Uterus (tissue), 2 donors: Measurements from ENCODE around the gene OSBPL8.

Experiments used
- POLR2A ChIP-seq, 2 donors: fragments of 450-650 bp; IDR thresholded peaks; one replicate each; pipeline ENCODE4 v1.6.1; 2016; ENCODE audit warnings: antibody characterized with exemption in 2 of 2, mild to moderate bottlenecking in 1 of 2, moderate library complexity in 1 of 2
- TF ChIP-seq, protein P1 (sequence below), 4 experiments: fragments of 200-600 bp in 2 of 4; fragments of 450-650 bp in 2 of 4; sonication (generic) in 2 of 4; IDR thresholded peaks; one replicate each; pipeline ENCODE4 v1.5.1; 2016 to 2019; ENCODE audit warnings: antibody characterized with exemption in 4 of 4, mild to moderate bottlenecking in 2 of 4, moderate library complexity in 1 of 4

GRCh38 chr12:76551482-76551888 is 8.1 kb downstream of the OSBPL8 start:
- TF ChIP-seq, protein P1, sequence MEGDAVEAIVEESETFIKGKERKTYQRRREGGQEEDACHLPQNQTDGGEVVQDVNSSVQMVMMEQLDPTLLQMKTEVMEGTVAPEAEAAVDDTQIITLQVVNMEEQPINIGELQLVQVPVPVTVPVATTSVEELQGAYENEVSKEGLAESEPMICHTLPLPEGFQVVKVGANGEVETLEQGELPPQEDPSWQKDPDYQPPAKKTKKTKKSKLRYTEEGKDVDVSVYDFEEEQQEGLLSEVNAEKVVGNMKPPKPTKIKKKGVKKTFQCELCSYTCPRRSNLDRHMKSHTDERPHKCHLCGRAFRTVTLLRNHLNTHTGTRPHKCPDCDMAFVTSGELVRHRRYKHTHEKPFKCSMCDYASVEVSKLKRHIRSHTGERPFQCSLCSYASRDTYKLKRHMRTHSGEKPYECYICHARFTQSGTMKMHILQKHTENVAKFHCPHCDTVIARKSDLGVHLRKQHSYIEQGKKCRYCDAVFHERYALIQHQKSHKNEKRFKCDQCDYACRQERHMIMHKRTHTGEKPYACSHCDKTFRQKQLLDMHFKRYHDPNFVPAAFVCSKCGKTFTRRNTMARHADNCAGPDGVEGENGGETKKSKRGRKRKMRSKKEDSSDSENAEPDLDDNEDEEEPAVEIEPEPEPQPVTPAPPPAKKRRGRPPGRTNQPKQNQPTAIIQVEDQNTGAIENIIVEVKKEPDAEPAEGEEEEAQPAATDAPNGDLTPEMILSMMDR (IDR thresholded peaks at IDR 0.05) = no peak
- no peak for TF ChIP-seq POLR2A (IDR thresholded peaks at IDR 0.05)
